Large intestine (tissue), 3 donors: ENCODE measurements around the gene SLFNL1. TPM values are rescaled to one million over a fixed set of nuclear protein-coding genes. Genes with fewer than 3 reads are reported as not detected.

Experiments
- DNase-seq, 2 donors: peaks; one replicate each; pipeline versions ENCODE4 v3.0.0 to v3.0.0-alpha.2; 2013
- H3K27ac ChIP-seq: one replicate; pipeline ENCODE4 v1.5.1; 2013; ENCODE audit warnings: low read length
- H3K27me3 ChIP-seq: 2 replicates; pipeline ENCODE4 v1.6.1; 2013; ENCODE audit warnings: low read length; ENCODE audit not compliant: control insufficient read depth, insufficient read depth
- H3K36me3 ChIP-seq: 2 replicates; pipeline ENCODE4 v1.6.1; 2013; ENCODE audit warnings: low read length; ENCODE audit not compliant: control insufficient read depth, insufficient read depth
- H3K4me1 ChIP-seq: one replicate; pipeline ENCODE4 v1.6.1; 2013; ENCODE audit warnings: low read length; ENCODE audit not compliant: control insufficient read depth, insufficient read depth
- H3K4me3 ChIP-seq: one replicate; pipeline ENCODE4 v1.5.1; 2013; ENCODE audit warnings: low read length
- H3K9me3 ChIP-seq: one replicate; pipeline ENCODE4 v1.6.1; 2013; ENCODE audit warnings: mild to moderate bottlenecking, low read depth, low read length, moderate library complexity; ENCODE audit not compliant: control insufficient read depth
- WGBS: methylation state at CpG from one replicate; pipeline ENCODE4 v1.1.5; 2013; ENCODE audit warnings: low lambda C conversion rate; ENCODE audit not compliant: insufficient coverage; 5-methylcytosine and 5-hydroxymethylcytosine counted together
- polyA plus RNA-seq: library from polyadenylated mRNA; unstranded; fragments of 120-200 nt; gene quantifications from one replicate; pipeline ENCODE4 v1.2.1, GENCODE V29; 2013

The SLFNL1 gene
- polyA plus RNA-seq, 1 donor, result 0.85 TPM

DNA sequence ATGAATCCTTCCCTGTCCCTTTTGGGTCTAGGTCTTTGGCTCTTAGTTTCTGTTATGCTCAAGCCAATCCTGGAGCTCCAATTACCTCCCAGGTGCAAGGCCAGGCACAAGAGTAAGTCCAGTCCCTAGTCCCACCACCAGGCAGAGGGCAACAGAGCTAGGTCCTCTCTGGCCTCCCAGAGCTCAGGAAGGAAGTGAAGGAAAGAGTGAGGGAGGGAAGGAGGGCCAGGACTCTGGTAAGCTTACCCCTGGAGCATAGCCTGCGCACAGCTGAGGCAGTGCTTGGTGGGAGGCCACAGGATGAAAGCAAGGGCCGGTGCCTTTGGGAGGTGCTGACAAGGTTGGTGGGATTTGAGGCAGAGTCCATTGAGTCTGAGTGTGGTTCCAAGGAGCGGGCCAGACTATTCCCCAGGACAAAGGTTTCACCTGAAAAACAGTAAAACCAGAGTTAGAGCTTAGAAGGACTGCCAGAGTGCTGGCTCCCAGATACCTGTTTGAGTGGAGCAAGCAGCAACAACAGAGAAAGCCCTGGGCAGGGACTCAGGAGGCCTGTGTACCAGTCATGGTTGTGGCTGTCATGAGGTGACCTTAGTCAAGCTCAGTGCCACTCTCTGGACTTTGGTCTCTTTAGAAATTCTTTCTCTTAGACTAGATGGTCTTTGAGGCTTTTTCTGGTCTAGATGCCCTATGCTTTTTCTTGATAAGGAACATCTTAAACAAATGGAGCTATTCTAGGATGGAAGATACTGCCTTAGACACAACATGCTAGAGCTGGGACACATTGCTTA is 15.8 kb upstream of the SLFNL1 start:
- Histone ChIP-seq H3K27me3 (no peaks in the 10 kb centered on the region), H3K4me1 (no peaks in the 10 kb centered on the region), H3K9me3 (no peaks in the 10 kb centered on the region), H3K4me3 (no peak overlapping the region), H3K27ac (no peak overlapping the region), H3K36me3 (peaks cover 67% of the 10 kb centered on the region)
- WGBS, result no CpG with 5 or more reads among the region's 3 CpGs
- DNase-seq, result no peak

DNA sequence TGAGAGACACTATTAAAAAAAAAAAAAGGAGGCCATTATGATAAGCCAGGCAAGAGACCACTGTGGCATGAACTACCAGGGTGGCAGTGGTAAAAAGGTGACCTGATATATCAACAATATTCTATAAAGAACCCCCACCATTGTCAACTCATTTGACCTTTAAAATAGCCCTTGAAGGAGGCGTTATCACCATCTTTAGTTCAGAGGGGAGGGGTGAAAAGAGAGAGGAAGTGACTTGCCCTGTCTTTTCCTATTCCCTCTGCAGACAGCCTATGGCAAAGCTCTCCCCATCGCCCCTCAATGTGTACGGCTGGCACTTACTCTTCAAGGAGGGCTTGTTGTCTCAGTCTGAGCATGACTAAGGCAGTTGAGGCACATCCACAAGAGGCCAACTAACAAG is 11.7 kb upstream of the SLFNL1 start:
- peaks cover 2% of the 10 kb centered on the region for H3K4me1 ChIP-seq
- H3K36me3 ChIP-seq, result peaks cover 85% of the 10 kb centered on the region

DNA sequence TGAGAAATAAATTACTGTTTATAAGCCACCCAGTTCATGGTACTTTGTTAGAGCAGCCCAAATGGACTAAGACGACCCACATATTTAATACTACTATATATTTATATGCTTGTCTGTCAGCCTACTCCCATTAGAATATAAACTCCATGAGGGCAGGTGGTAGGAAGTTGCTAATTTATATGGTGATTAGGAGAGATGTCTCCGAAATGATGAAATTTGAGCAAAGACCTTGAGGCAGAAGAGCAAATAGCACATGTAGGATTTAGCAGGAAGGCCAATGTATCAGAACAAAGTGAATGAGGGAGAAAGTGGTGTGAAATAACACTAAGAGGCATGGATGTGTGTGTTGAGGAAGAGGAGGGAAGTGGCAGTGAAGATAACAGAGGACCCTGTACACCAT is 10.6 kb upstream of the SLFNL1 start:
- Histone ChIP-seq H3K4me3 (no peak overlapping the region), H3K27ac (no peak overlapping the region), H3K4me1 (peaks cover 2% of the 10 kb centered on the region), H3K36me3 (peaks cover 85% of the 10 kb centered on the region), H3K9me3 (no peaks in the 10 kb centered on the region), H3K27me3 (no peaks in the 10 kb centered on the region)
- 0% methylated on average over 1 of the region's 2 CpGs for WGBS
- DNase-seq, result no peak

More for the DNA sequence above, 11.7 kb upstream of the SLFNL1 start:
- no CpG with 5 or more reads among the region's 3 CpGs for WGBS
- no peak overlapping the region for H3K4me3 ChIP-seq
- H3K27me3 ChIP-seq, result no peaks in the 10 kb centered on the region
- H3K9me3 ChIP-seq, result no peaks in the 10 kb centered on the region
- no peak overlapping the region for H3K27ac ChIP-seq
- DNase-seq, result no peak

DNA sequence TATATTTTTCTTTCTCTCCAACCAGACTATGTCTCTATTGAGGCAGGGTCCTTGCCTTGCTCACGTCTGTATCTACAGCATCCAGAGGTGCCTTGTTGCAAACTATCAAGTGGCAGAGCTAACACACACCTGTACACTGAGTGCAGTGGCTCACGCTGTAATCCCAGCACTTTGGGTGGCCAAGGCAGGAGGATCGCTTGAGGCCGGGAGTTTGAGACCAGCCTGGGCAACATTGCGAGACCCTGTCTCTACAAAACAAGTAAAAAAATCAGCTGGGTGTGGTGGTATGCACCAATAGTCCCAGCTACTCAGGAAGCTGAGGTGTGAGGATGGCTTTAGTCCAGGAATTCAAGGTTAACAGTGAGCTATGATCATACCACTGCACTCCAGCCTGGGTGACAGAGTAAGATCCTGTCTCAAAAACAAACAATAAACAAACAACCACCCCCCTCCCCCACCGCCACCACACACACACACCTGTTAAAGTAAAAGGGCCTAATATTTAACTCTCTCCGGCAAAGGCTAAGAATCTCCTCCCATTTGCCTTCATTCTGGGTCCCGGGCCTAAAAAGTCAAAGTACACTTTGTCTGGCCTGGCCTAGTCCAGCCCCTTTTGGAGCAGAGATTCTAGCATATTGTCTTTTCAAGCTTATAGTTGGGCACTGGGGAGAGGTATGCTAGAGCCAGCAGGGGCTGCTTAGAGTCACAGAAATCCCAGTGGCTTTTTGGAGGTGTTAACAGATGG is 9.5 kb upstream of the SLFNL1 start:
- Histone ChIP-seq H3K36me3 (peaks cover 84% of the 10 kb centered on the region), H3K9me3 (no peaks in the 10 kb centered on the region), H3K4me1 (peaks cover 2% of the 10 kb centered on the region), H3K4me3 (no peak overlapping the region), H3K27me3 (no peaks in the 10 kb centered on the region), H3K27ac (no peak overlapping the region)
- WGBS, result no CpG with 5 or more reads among the region's 8 CpGs
- no peak for DNase-seq

DNA sequence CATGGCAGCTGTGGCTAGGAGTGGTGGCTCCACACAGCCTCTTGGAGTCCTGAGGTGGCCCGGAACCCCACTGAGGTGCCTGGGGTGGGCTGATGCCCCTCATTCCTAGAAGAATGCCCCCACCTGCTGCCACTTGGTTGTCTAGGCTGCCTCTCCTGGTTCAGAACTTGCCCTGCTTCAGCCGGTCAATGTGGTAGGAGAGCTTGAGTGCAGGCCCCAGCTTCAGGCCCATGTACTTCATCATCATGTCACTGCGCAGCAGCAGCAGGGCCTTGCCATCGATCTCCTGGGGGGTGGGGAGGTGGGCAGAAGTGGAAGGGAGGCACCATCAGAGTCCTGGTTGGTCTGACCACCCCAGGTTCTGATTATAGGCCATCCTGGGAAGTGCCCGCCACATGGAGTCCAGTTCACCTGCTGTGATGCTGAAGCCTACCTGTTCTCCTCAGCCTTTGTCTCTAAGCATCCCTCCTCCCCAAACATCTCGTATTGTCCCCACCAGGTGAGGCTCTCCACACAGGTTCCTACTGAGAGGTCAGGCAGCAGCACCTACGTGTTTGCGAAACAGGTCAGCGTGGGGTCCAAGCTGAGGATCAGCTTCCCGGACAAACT is 6.6 kb upstream of the SLFNL1 start:
- Histone ChIP-seq H3K27me3 (no peaks in the 10 kb centered on the region), H3K4me1 (peaks cover 2% of the 10 kb centered on the region), H3K9me3 (no peaks in the 10 kb centered on the region), H3K36me3 (peaks cover 64% of the 10 kb centered on the region), H3K27ac (no peak overlapping the region), H3K4me3 (no peak overlapping the region)
- no CpG with 5 or more reads among the region's 10 CpGs for WGBS
- DNase-seq, result no peak

DNA sequence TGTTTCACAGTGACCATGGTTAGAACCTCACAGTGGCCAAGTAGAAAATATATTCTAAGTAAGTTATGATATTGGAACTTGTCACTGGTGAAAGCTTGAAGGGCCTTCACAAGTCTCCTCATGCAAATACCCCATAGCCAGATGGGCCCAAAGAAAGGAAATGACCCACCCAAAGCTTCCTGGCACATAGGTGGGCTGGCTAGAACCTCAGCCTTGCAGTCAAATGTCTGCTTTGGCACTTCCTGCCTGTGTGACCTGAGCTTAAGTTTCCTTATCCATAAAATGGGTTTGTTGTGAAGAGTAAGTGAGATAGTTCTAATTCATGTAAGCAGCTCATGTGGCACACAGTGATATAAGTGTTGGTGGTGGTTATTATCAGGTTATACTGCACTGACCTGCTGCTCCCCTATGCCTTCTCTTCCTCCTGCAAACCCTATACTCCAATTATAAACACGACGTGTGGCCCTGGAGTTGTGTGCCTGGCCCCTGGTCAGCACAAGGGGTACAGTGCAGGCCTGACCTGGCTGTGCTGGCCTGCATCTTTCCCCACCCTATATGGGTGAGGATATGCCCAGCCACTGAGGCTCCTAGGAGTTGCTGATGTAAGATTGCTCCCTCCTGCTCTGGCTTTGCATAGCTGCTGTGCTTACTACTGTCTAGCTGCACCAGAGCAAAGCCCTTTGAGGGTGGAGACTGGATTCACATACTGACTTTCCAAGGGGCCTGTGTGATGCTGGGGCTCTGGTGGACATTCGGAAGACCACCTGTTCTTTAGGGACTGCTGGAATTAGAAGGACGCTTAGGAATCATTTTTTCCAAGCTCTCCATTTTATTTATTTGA is 4.7 kb upstream of the SLFNL1 start:
- DNase-seq, result no peak
- peaks cover 4% of the 10 kb centered on the region for H3K4me1 ChIP-seq
- peaks cover 50% of the 10 kb centered on the region for H3K36me3 ChIP-seq
- no peak overlapping the region for H3K27ac ChIP-seq
- no peaks in the 10 kb centered on the region for H3K27me3 ChIP-seq
- H3K9me3 ChIP-seq, result no peaks in the 10 kb centered on the region
- H3K4me3 ChIP-seq, result no peak overlapping the region
- WGBS, result no CpG with 5 or more reads among the region's 4 CpGs

DNA sequence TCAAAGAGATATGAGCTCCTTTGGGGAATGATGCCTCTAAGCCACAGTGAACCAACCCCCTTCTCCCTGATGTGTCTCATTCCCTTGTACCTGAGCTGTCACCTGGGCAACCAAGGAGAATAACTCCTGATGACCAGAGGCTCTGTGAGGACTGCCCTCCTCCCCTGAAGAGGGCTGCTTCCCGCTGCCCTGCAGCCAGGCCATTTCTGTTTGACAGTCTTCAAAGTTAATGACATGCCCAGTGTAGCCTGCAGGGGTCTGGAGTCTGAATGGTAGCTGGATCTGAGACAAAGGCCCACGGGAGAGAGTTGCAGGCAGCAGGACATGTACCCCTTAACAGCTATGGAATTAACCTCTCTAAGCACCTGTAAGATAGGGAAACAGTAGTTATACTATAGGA is 3.4 kb upstream of the SLFNL1 start:
- Histone ChIP-seq H3K36me3 (peaks cover 43% of the 10 kb centered on the region), H3K27me3 (no peaks in the 10 kb centered on the region), H3K4me1 (peaks cover 12% of the 10 kb centered on the region), H3K4me3 (no peak overlapping the region), H3K9me3 (no peaks in the 10 kb centered on the region), H3K27ac (no peak overlapping the region)
- no CpG with 5 or more reads among the region's 2 CpGs for WGBS
- DNase-seq, result no peak

DNA sequence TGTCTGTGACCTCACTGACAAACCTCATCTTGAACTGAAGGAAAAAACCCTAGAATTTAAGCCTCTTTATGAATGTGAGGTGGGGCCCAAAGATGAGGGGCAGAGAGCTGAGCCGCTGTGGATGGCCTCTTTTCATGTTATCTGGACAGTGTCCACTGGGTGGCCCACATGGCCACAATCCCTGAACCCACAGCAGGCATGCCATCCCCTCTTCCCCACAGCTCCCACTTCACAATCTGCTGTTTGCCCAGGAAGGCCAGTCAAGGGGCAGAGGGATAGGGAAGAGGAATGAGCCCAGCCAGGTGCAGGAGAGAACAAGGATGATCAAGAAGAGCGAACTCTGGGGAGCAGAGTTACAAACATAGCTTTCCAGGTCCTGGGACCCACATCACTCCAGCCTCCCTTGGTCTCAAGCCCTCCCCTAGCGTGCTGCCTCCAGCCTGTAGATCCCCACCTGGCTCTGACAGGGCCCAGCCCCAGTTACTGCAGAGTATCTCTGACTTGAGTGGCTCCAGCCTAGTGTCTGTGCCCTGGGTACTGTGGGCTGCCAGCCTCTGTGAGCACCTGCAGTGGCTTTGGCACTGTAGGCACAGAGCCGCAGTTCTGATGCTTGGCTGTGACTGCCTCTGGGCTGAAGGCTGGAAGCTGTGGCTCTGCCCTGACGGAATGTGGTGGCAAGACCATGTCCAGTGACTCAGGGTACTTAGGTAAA is 1.9 kb upstream of the SLFNL1 start:
- Histone ChIP-seq H3K4me3 (no peak overlapping the region), H3K27me3 (no peaks in the 10 kb centered on the region), H3K9me3 (no peaks in the 10 kb centered on the region), H3K27ac (no peak overlapping the region), H3K36me3 (peaks cover 36% of the 10 kb centered on the region), H3K4me1 (peaks cover 12% of the 10 kb centered on the region)
- no CpG with 5 or more reads among the region's 5 CpGs for WGBS
- DNase-seq, result no peak

DNA sequence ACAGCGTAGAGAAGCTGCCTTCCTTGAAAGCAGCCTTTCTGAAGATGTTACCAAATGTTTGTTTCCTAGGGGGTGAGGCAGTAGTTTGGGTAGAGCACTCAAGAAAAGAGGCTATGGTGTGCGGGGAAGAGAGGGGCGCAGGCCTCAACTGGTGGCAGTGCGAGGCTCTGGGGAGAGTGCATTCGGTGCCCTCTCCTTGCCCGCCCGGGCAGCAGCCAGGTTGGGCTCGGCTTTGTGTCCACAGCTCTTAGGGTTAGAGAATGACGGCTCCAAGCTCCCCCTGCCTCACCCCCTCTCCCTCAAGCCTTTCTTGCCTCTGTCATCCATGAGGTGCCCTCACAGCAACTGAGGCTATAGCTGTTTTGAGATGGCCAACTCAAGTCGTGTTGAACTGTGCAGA is 899 bp upstream of the SLFNL1 start:
- DNase-seq, result no peak
- Histone ChIP-seq H3K27me3 (no peaks in the 10 kb centered on the region), H3K36me3 (peaks cover 36% of the 10 kb centered on the region), H3K4me1 (peaks cover 12% of the 10 kb centered on the region), H3K4me3 (no peak overlapping the region), H3K9me3 (peaks cover 4% of the 10 kb centered on the region), H3K27ac (no peak overlapping the region)
- no CpG with 5 or more reads among the region's 10 CpGs for WGBS
